C4-2B (cell line): ENCODE data around the gene NAP1L4.

Source experiments
- H3K27ac ChIP-seq: fragments of 450-650 bp; 2 replicates; pipeline ENCODE4 v1.5.1; 2017
- ZFX ChIP-seq: fragments of 450-650 bp; IDR thresholded peaks from 2 replicates; pipeline ENCODE4 v1.6.1; 2017
- TF ChIP-seq, protein P1 (sequence below): fragments of 450-650 bp; conservative IDR thresholded peaks from 2 replicates; pipeline ENCODE4 v1.5.1; 2017; ENCODE audit warnings: mild to moderate bottlenecking

The NAP1L4 gene

DNA sequence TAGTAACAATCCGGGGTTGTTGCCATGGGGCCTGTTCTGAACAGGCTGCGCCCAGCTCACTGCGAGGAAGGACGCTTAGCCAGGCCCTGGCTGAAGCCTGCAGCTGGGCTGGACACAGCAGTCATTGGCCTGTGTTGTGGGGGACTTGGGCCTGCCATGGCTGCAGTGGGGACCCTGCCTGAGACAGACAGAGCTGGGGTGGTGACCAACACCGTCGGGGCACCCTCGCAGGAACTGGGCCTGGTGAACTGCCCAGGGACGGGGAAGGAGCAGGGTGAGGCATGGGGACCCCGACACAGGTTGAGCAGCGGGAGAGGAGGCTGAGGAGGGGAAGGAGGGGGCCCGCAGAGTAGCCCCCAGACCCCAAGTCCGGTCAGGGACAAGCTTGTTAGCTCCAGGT, 71.8 kb downstream of the NAP1L4 start:
- no peak overlapping the region for H3K27ac ChIP-seq
- TF ChIP-seq, protein P1, sequence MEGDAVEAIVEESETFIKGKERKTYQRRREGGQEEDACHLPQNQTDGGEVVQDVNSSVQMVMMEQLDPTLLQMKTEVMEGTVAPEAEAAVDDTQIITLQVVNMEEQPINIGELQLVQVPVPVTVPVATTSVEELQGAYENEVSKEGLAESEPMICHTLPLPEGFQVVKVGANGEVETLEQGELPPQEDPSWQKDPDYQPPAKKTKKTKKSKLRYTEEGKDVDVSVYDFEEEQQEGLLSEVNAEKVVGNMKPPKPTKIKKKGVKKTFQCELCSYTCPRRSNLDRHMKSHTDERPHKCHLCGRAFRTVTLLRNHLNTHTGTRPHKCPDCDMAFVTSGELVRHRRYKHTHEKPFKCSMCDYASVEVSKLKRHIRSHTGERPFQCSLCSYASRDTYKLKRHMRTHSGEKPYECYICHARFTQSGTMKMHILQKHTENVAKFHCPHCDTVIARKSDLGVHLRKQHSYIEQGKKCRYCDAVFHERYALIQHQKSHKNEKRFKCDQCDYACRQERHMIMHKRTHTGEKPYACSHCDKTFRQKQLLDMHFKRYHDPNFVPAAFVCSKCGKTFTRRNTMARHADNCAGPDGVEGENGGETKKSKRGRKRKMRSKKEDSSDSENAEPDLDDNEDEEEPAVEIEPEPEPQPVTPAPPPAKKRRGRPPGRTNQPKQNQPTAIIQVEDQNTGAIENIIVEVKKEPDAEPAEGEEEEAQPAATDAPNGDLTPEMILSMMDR = no peak
- no peak for TF ChIP-seq ZFX

DNA sequence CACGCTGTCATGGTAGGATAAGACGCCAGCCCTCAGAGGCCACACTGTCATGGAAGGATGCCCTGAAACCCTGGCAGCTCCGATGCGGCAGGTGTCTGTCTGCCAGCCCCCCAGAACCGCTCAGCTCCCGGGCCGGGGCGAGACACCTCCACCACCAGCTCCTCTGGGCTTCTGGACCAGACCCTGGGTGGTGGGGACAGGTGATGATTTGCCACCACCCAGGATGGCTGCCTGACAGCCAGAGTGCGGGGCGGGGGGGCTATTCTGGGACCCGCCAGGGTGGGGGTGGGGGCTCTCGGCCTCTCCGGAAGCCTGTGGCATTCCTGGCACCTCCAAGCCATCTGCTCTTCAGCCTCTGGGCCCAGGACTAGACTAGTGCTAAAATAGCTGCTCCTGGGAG, 72.3 kb downstream of the NAP1L4 start:
- no peak overlapping the region for H3K27ac ChIP-seq
- TF ChIP-seq ZFX = no peak
- TF ChIP-seq, protein P1 = no peak

DNA sequence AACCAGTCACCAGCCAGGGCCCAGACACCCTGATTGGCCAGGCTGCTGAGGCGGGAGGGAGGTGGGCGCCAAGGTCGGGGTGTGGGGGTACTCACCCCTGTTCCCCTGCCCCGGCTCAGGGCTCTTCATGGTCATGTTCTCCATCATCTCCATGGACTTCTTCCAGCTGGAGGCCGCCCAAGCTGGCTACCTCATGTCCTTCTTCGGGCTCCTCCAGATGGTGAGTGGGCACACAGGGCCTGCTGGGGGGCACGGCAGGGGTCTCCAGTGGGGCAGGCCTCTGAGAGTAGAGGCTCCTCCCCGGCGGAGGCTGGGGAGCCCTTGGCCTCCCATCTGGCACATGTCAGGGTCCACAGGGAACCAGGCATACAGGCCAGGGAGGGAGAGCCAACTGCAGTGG, 72.9 kb downstream of the NAP1L4 start:
- H3K27ac ChIP-seq = no peak overlapping the region
- TF ChIP-seq ZFX = no peak
- TF ChIP-seq, protein P1 = no peak

DNA sequence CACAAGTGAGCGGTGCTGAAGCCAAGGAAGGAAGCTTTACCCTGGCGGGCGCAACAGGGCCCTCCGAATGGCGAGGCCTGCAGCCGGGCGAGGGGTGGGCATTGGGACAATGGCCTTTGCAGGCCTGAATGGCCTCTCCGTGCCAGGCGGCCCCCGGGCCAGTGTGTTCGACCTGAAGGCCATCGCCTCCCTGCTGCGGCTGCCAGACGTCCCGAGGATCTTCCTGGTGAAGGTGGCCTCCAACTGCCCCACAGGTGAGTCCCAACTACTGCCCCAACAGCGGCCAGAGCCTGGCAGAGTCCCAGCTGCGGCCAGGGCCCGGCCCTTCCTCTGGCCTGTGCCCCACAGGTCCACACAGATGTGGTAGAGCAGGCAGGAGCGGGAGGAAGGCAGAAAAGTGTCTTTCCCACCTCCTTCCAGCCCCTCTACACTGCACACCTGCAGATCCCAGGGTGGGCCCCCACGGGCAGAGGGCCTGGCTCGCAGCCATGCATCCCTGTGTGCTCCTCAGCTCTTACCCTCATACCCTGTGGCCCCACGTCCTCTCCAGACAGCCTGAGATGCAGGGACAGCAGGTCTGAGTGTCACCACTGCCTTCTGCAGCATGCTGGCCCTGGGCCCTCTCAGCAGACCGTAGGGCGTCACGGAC, 74.2 kb downstream of the NAP1L4 start:
- TF ChIP-seq ZFX = no peak
- TF ChIP-seq, protein P1 = no peak
- no peak overlapping the region for H3K27ac ChIP-seq

DNA sequence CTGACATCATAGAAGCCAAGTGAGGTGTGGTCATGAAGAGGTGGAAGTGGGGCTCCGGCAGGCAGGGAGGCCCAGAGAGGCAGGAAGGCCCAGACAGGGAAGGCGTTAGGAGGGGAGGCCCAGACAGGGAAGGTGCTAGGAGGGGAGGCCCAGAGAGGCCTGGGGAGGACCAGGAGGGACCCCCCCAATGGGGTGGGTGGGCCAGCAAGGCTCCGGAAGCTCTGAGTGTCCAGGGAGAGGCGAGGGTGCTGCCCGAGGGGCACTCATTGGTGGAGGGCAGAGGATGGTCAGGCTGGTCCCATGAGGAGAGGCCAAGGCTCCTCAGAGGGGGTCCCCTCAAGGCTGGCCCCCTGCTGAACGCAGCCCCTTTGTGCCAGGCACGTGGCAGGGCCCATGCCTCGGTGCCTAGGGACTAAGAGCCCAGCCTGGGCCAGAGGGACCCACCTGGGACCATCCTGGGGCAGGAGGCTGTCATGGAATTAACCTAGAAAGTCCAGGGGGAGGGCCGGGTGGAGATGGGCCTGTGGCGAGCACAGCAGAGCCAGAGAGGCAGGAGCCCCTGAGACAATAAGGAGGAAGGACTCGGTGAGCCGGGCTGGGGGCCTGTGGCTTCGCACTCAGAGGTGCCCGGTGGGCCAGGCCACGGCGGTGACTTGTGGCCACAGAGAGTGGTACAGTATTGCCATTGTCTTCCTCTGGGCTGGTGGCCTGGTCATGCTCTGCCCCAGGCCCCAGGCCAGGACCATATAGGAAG, 75.1 kb downstream of the NAP1L4 start:
- no peak overlapping the region for H3K27ac ChIP-seq
- TF ChIP-seq, protein P1 = no peak
- TF ChIP-seq ZFX = no peak

DNA sequence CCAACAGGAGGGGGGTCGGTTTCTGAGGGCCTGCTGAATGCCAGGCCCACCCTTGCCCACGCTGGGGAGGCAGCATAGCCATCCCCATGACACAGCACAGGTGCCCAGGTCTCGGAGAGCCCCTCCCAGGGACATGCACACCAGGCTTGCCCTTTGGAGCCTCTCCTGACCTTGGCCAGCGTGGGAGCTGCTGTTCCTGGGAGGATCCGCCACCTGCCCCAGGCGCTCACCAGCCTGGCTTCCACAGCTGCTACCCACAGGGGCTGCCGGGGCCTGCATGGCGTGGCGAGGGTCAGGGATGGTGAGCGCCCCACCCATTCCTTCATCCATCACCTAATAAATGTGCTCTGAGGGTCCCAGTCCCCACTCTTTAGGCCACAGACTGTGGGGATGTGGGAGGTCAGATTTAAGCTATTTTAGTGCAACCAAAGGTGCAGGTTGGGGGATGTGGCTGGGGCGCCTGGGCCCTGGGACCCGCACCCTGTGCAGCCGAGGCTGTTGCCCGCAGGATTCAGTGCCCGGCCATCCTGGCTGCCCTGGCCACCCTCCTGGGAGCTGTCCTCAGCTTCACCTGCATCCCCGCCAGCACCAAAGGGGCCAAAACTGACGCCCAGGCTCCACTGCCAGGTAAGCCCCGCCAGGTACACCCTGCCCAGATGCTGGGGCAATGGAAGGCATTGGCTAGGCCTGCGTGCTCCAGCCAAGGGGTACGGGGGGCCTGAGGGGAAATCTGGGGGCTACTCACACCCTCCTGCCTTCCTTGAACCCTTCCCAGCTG, 75.8 kb downstream of the NAP1L4 start:
- TF ChIP-seq ZFX = no peak
- TF ChIP-seq, protein P1 = no peak
- no peak overlapping the region for H3K27ac ChIP-seq

DNA sequence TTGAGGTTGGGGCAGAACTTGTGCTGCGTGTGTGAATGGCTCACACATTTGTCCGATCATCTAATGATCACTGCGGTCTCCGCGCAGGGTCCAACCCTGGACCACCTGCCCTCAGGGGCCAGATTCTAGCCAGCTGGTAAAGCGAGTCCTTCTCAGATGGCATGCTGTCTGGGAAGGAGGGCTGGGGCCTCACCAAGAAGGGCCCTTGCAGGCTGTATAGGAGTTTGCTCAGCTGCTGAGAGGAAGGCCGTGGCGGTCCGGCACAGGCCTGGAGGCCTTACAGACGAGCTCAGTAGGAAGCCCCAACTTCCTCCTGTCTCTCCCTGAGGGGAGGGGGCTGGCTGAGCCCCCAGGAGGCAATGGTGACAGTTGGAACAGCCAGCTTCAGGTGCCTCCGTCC, 76.7 kb downstream of the NAP1L4 start:
- H3K27ac ChIP-seq = no peak overlapping the region
- TF ChIP-seq, protein P1 = no peak
- no peak for TF ChIP-seq ZFX
